NOMO-1 (cell line): ENCODE results near the gene TMEM164.
"Not testable (repeated sequence)": the region's sequence is repeated elsewhere in the genome, so short reads cannot be mapped to it uniquely, and the experiment has no call there.

Source experiments
- DNase-seq, 2 experiments: peaks; one replicate each; lab custom pipeline; 2025; ENCODE audit not compliant: unreplicated experiment in 2 of 2; lab: John Stamatoyannopoulos, UW

The TMEM164 gene

GRCh38 chrX:110002300-110003166, at the start of gene TMEM164:
TSS of gene TMEM164 (plus strand) at chrX:110003114. CDS start at chrX:110003775, 661 bp downstream.
- DNase-seq: peak; percentile 80 to 93

DNA sequence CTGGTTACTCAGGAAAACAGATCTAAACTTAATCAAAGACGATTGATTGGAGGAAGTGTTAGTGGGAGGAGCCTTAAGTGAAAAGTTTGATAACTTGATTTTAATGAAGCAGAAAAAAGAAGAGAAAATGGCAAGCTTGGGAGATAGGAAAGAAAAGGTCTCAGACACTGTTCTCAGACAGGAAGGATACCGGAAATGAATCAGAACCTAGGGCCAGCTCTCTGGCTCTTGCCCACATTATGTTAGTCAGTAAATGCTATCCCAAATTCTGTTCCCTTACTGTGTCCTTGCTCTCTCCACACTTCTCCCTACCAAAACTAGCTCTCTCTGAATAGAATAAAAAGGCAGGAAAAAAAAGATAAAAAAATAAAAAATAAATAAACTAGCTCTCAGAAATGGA, 48.6 kb upstream of the TMEM164 start:
- DNase-seq: no peak

- no peak for DNase-seq
Measured at GRCh38 chrX:109954955-109955354, 48.0 kb upstream of the TMEM164 start.

GRCh38 chrX:109958266-109958665, 44.6 kb upstream of the TMEM164 start:
- peak in 1 of 2 experiments; percentile 3 for DNase-seq

DNA sequence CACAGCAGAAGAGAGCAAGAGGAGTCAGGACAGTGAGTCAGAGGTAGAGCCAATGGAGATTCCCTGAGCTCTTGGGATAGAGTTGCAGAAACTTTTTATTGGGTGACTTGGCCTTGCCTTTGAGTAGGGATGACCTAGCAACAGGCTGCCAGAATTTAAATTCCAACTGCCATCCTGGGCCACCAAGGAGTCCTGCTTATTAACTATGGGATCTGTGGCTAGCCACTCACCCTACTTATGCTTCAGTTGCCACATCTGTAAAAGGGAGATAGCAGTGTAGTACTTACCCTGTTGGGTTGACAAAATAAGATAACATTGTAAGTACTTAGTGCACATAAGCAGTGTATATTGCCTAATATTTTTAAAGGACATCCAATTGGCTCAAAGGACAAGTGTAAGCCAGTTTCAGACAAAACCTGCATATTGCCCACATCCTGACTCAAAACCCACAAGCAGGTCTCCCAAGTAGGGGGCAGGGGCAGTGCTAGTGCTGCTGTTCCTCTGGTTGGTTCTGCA, 43.5 kb upstream of the TMEM164 start:
- DNase-seq: peak; percentile 29 to 62

GRCh38 chrX:109964390-109964789, 38.5 kb upstream of the TMEM164 start:
- DNase-seq: no peak

- DNase-seq: no peak
Measured at GRCh38 chrX:109966246-109966645, 36.7 kb upstream of the TMEM164 start.

GRCh38 chrX:109967156-109967555, 35.8 kb upstream of the TMEM164 start:
- no peak for DNase-seq

DNA sequence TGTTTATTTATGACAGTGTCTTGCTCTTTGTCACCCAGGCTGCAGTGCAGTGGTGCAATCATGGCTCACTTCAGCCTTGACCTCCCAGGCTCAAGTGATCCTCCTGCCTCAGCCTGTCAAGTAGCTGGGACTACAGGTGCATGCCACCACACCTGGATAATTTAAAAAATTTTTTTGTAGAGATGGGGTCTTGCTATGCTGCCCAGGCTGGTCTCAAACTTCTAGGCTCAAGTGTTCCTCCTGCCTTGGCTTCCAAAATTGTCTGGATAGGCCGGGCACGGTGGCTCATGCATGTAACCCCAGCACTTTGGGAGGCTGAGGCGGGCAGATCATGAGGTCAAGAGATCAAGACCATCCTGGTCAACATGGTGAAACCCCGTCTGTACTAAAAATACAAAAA, 32.1 kb upstream of the TMEM164 start:
- not testable (repeated sequence) for DNase-seq

GRCh38 chrX:109974906-109975655, 27.8 kb upstream of the TMEM164 start:
- no peak for DNase-seq

DNA sequence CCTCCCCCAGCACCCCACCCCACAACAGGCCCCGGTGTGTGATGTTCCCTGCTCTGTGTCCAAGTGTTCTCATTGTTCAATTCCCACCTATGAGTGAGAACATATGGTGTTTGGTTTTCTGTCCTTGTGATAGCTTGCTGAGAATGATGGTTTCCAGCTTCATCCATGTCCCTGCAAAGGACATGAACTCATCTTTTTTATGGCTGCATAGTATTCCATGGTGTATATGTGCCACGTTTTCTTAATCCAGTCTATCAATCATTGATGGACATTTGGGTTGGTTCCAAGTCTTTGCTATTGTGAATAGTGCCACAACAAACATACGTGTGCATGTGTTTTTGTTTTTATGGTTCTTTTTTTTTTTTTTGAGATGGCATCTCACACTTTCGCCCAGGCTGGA, 17.7 kb upstream of the TMEM164 start:
- not testable (repeated sequence) for DNase-seq

DNA sequence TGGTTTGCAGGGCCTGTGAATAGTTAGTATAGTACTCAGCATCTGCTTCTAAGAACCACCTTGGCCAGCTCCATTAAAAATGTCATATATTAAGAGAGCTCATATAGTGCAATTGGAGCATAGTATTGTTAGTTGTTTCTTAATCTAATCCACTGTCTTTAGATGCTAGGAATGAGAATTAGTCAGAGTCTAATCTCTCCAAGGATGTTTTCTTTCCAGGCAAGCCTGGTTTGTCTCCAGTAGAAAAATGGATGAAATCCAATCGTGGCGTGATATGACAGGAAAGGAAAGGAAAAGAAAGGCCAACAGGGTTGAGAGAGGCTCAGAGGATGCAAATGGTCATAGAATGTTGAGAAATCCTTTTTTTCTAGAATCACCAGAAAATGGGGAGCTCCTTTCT, 15.0 kb upstream of the TMEM164 start:
- no peak for DNase-seq

- DNase-seq: no peak
Measured at GRCh38 chrX:109990582-109991276, 12.2 kb upstream of the TMEM164 start.

GRCh38 chrX:109992203-109992602, 10.7 kb upstream of the TMEM164 start:
- DNase-seq: no peak

- DNase-seq: no peak
Measured at GRCh38 chrX:109995155-109995554, 7.8 kb upstream of the TMEM164 start.

- DNase-seq: no peak
Measured at GRCh38 chrX:109997786-109998452, 5.0 kb upstream of the TMEM164 start.

DNA sequence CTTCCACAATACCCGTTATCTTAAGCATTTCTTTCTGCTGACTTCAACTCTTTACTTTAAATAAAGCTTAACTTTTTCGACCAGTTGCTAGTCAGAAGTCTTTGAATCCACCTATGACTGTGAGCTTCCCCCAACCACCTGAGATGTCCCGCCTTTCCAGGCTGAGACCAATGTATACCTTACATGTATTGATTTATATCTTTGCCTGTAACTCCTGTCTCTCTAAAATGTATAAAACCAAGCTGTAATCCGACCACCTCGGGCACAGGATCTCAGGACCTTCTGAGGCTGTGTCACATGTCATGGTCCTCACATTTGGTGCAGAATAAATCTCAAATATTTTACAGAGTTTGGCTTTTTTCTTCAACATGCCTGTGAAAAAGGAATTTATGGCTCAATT, 2.9 kb upstream of the TMEM164 start:
- DNase-seq: no peak

DNA sequence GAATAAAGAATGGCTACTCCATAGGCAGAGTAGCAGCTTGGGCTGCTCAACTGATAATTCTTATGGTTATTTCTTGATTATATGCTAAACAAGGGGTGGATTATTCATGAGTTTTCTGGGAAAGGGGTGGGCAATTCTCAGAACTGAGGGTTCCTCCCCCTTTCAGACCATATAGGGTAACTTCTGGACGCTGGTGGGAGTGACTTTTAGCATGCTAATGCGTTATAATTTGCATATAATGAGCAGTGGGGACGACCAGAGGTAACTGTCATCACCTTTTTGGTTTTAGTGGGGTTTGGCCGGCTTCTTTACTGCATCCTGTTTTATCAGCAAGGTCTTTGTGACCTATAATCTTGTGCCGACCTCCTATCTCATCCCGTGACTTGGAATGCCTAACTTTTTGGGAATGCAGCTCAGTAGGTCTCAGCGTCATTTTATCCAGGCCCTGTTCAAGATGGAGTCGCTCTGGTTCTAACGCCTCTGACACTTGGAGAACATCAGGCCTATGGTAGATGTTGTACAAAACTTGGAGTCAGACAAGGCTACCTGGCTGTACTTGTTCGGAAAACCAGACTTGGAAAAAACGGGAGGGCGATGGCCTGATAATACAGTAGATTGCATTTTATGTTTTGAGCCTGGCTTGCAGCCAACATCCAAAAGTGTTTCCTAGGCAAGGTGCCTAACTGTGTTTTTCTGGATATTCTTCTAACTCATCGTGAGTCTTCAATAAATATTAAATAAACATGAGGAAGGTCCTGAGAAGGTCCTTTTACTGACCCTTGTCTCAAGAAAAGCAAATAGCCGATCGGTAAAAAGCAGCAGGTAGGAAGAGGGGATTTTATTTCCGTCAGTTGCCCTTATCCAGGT, 1.8 kb upstream of the TMEM164 start:
- DNase-seq: no peak

GRCh38 chrX:110001740-110002299, 1.1 kb upstream of the TMEM164 start:
- DNase-seq: no peak
